ENCODE measurements around the gene RLF. TPM values are rescaled to one million over a fixed set of nuclear protein-coding genes. Genes with fewer than 3 reads are reported as not detected.

The RLF gene
- polyA plus RNA-seq, 2 of the 4 experiments (the other 2 are of a cell fraction): 4.7 to 7.9 TPM

- TF ChIP-seq RAD21 (conservative IDR thresholded peaks at IDR 0.05 in 1 of 2, IDR thresholded peaks at IDR 0.05 in 1 of 2): no peak
- no peak for TF ChIP-seq EP300 (IDR thresholded peaks at IDR 0.05)
- TF ChIP-seq PHF8 (IDR thresholded peaks at IDR 0.05; ENCODE audit: borderline replicate concordance, low read depth): no peak
Measured at GRCh38 chr1:40268211-40268610, 107.0 kb downstream of the RLF start (continued).

GRCh38 chr1:40270152-40270834, 109.1 kb downstream of the RLF start:
- ChIA-PET CTCF (no interaction called here), POLR2A (no interaction called here)
- FAIRE-seq (no peak), DNase-seq (ENCODE audit: low read depth in 1 of 2, low spot score in 1 of 2) (no peak), ATAC-seq (no peak)
- no peak for TF ChIP-seq RFX5 (IDR thresholded peaks at IDR 0.05)
- no peak for TF ChIP-seq FOXS1 (CRISPR knock-in tag; IDR thresholded peaks at IDR 0.05)
- TF ChIP-seq RNF2 (IDR thresholded peaks at IDR 0.05; ENCODE audit: borderline replicate concordance, low read depth): no peak
- no peak for TF ChIP-seq USF2 (IDR thresholded peaks at IDR 0.05)
- TF ChIP-seq RARB (CRISPR knock-in tag; IDR thresholded peaks at IDR 0.05): no peak
- TF ChIP-seq GATA3 (IDR thresholded peaks at IDR 0.05; ENCODE audit: borderline replicate concordance): no peak
- no peak for TF ChIP-seq EP300 (IDR thresholded peaks at IDR 0.05)
- no peak for TF ChIP-seq FOSB (CRISPR knock-in tag; IDR thresholded peaks at IDR 0.05)
- 60% methylated on average over 3 of the region's 3 CpGs for WGBS (ENCODE audit: missing lambda C conversion rate)
- no peak overlapping the region for H3K27ac ChIP-seq
- H3K4me1 ChIP-seq: no peaks in the 10 kb centered on the region
- no peaks in the 10 kb centered on the region for H3K9me3 ChIP-seq
- no peak overlapping the region for H3K4me2 ChIP-seq
- H3K4me3 ChIP-seq: no peak overlapping the region

- CTCF ChIA-PET: interaction anchor here (1.6 kb wide), 1 partner anchor 44 kb away, joined by 3 read pairs; no protein-coding TSS in a partner anchor
- H3K4me1 ChIP-seq: no peaks in the 10 kb centered on the region
- no peak overlapping the region for H3K4me2 ChIP-seq
- WGBS (ENCODE audit: missing lambda C conversion rate): 87% methylated on average over 3 of the region's 3 CpGs
- POLR2A ChIA-PET: no interaction called here
- H3K27ac ChIP-seq: no peak overlapping the region
- no peaks in the 10 kb centered on the region for H3K9me3 ChIP-seq
- no peak overlapping the region for H3K4me3 ChIP-seq
- no peak for ATAC-seq
- TF ChIP-seq BHLHE40 (IDR thresholded peaks at IDR 0.05; ENCODE audit: low read depth, low read length) (no peak), PHF8 (IDR thresholded peaks at IDR 0.05; ENCODE audit: borderline replicate concordance, low read depth) (no peak), ZNF302 (CRISPR knock-in tag; IDR thresholded peaks at IDR 0.05) (no peak)
- no peak for FAIRE-seq
- no peak for DNase-seq (ENCODE audit: low read depth in 1 of 2, low spot score in 1 of 2)
Measured at GRCh38 chr1:40272653-40273213, 111.5 kb downstream of the RLF start.

GRCh38 chr1:40273547-40274166, 112.5 kb downstream of the RLF start:
- Histone ChIP-seq H3K4me1 (no peaks in the 10 kb centered on the region), H3K4me3 (no peak overlapping the region), H3K4me2 (no peak overlapping the region), H3K9me3 (no peaks in the 10 kb centered on the region), H3K27ac (no peak overlapping the region)
- FAIRE-seq: no peak
- no peak for DNase-seq (ENCODE audit: low read depth in 1 of 2, low spot score in 1 of 2)
- 88% methylated on average over 4 of the region's 4 CpGs for WGBS (ENCODE audit: missing lambda C conversion rate)
- ATAC-seq: no peak
- ChIA-PET CTCF (interaction anchor here (1.6 kb wide), 1 partner anchor 43 kb away, joined by 3 read pairs; no protein-coding TSS in a partner anchor), POLR2A (no interaction called here)
- no peak for TF ChIP-seq RNF2 (IDR thresholded peaks at IDR 0.05; ENCODE audit: borderline replicate concordance, low read depth)
- TF ChIP-seq NFE2L2 (conservative IDR thresholded peaks at IDR 0.05; ENCODE audit: low read length): no peak
- no peak for TF ChIP-seq ZNF302 (CRISPR knock-in tag; IDR thresholded peaks at IDR 0.05)
- TF ChIP-seq HDAC2 (IDR thresholded peaks at IDR 0.05): no peak
- no peak for TF ChIP-seq CEBPB (IDR thresholded peaks at IDR 0.05)
- TF ChIP-seq ATOH8 (CRISPR knock-in tag; IDR thresholded peaks at IDR 0.05; ENCODE audit: low read depth): no peak
- TF ChIP-seq PBX3 (IDR thresholded peaks at IDR 0.05): no peak
- no peak for TF ChIP-seq TP53 (CRISPR knock-in tag; IDR thresholded peaks at IDR 0.05)
- TF ChIP-seq RCOR1 (IDR thresholded peaks at IDR 0.05; ENCODE audit: low read depth, low read length): no peak
- no peak for TF ChIP-seq POLR2AphosphoS2 (conservative IDR thresholded peaks at IDR 0.05; ENCODE audit: low read length)
- TF ChIP-seq EHMT2 (IDR thresholded peaks at IDR 0.05; ENCODE audit: low read depth): no peak
- no peak for TF ChIP-seq JUN (IDR thresholded peaks at IDR 0.05)
- TF ChIP-seq HMGXB4 (CRISPR knock-in tag; IDR thresholded peaks at IDR 0.05; ENCODE audit: borderline replicate concordance): no peak
- no peak for TF ChIP-seq RAD21 (conservative IDR thresholded peaks at IDR 0.05 in 1 of 2, IDR thresholded peaks at IDR 0.05 in 1 of 2)
- no peak for TF ChIP-seq SMC3 (IDR thresholded peaks at IDR 0.05)
- no peak for TF ChIP-seq KDM1A (IDR thresholded peaks at IDR 0.05; ENCODE audit: low read depth)
